ENCODE data around the gene PRRC1. TPM values are rescaled to one million over a fixed set of nuclear protein-coding genes. Genes with fewer than 3 reads are reported as not detected.
A peak's percentile ranks its signal among the peaks of the same experiment; 100 is the strongest.

Gene PRRC1
- total and polyA plus RNA-seq, 9 of the 15 experiments (the other 6 are each of a cell fraction or from before 2014, with no cell fraction given), result 23.4 to 68.7 (median 43.9) TPM

- no peak for FAIRE-seq
- DNase-seq (ENCODE audit: extremely low read depth in 1 of 4, low spot score in 3 of 4), result no peak
- intact Hi-C loops (cut with micrococcal nuclease) (no loop called here), in situ Hi-C loops (cut with MboI) (loop anchor here (5.0 kb wide), 1 partner anchor 627 kb away; no protein-coding TSS in a partner anchor)
- Histone ChIP-seq H3K27me3 (ENCODE audit: control insufficient read depth in 2 of 2, insufficient read depth in 2 of 2, low read length in 2 of 2) (no peaks in the 10 kb centered on the region), H3K27ac (ENCODE audit: extremely low read depth, low read depth, low read length) (no peak overlapping the region), H3K4me3 (no peak overlapping the region), H3K4me1 (replicated peaks in 1 of 2; ENCODE audit: control insufficient read depth in 2 of 2, insufficient read depth in 2 of 2, low read length in 2 of 2) (no peaks in the 10 kb centered on the region), H2AFZ (ENCODE audit: low read depth, low read length) (no peak overlapping the region), H3K79me2 (ENCODE audit: control insufficient read depth, insufficient read depth, low read length) (no peaks in the 10 kb centered on the region), H3K4me2 (ENCODE audit: insufficient read depth, low read length) (no peak overlapping the region), H4K20me1 (replicated peaks; ENCODE audit: control insufficient read depth, insufficient read depth, low read length) (no peaks in the 10 kb centered on the region), H3K36me3 (ENCODE audit: control insufficient read depth, insufficient read depth, low read length) (no peaks in the 10 kb centered on the region), H3K9ac (ENCODE audit: insufficient read depth in 1 of 2, low read depth in 2 of 2, low read length in 2 of 2) (no peak overlapping the region), H3K9me1 (ENCODE audit: control insufficient read depth, insufficient read depth, low read length) (no peaks in the 10 kb centered on the region), H3K9me3 (replicated peaks; ENCODE audit: control insufficient read depth, insufficient read depth, low read depth, low read length) (0 out of 2 replicates have a peak, but pooled peaks cover 3% of the 10 kb centered on the region)
- BruUV-seq (replicated peaks), result no TSS peak
- peak; percentile 70; the same call in 1 of the 2 replicates for TF ChIP-seq TRIM28 (IDR thresholded peaks at IDR 0.05)
- TF ChIP-seq ZNF436 (CRISPR knock-in tag; IDR thresholded peaks at IDR 0.05), result no peak
- TF ChIP-seq ZNF280A (IDR thresholded peaks at IDR 0.05; ENCODE audit: low read depth, partially characterized antibody), result peak; percentile 26
- ChIA-PET POLR2A (no interaction called here), CTCF (ENCODE audit: low intra/inter-chr PET ratio) (no interaction called here)
- no peak for ATAC-seq
- WGBS (ENCODE audit: insufficient coverage, low coverage, missing lambda C conversion rate), result 0% methylated on average over 5 of the region's 5 CpGs
Observed at GRCh38 chr5:127574852-127575679, 57.6 kb downstream of the PRRC1 start.

All from K562 (cell line).